HEK293 (cell line): ENCODE measurements around the gene MBOAT2.

ENCODE experiments used
- GFI1B ChIP-seq: fragments of 450-650 bp; formaldehyde crosslinking; IDR thresholded peaks from 2 replicates; pipeline ENCODE4 v1.5.1; 2016; ENCODE audit warnings: missing biosample characterization, missing genetic modification characterization
- KLF16 ChIP-seq: fragments of 450-650 bp; formaldehyde crosslinking; IDR thresholded peaks from 2 replicates; pipeline ENCODE4 v1.5.1; 2017; ENCODE audit warnings: missing biosample characterization, missing genetic modification characterization
- KLF8 ChIP-seq: fragments of 450-650 bp; formaldehyde crosslinking; IDR thresholded peaks from 2 replicates; pipeline ENCODE4 v1.5.1; 2016; ENCODE audit warnings: missing biosample characterization, missing genetic modification characterization
- KLF9 ChIP-seq: fragments of 450-650 bp; formaldehyde crosslinking; IDR thresholded peaks from 2 replicates; pipeline ENCODE4 v1.5.1; 2016; ENCODE audit warnings: missing biosample characterization, missing genetic modification characterization, low read depth
- REPIN1 ChIP-seq: fragments of 450-650 bp; formaldehyde crosslinking; IDR thresholded peaks from 2 replicates; pipeline ENCODE4 v1.5.1; 2017; ENCODE audit warnings: missing biosample characterization, missing genetic modification characterization, low read depth
- ZBTB8A ChIP-seq: fragments of 450-650 bp; formaldehyde crosslinking; IDR thresholded peaks from 2 replicates; pipeline ENCODE4 v1.5.1; 2016; ENCODE audit warnings: missing biosample characterization, missing genetic modification characterization
- ZNF112 ChIP-seq: fragments of 450-650 bp; formaldehyde crosslinking; IDR thresholded peaks from 2 replicates; pipeline ENCODE4 v1.5.0; 2017; ENCODE audit warnings: missing biosample characterization, missing genetic modification characterization
- ZNF114 ChIP-seq: fragments of 450-650 bp; formaldehyde crosslinking; IDR thresholded peaks from 2 replicates; pipeline ENCODE4 v1.5.0; 2017; ENCODE audit warnings: missing biosample characterization, missing genetic modification characterization
- ZNF202 ChIP-seq: fragments of 450-650 bp; formaldehyde crosslinking; IDR thresholded peaks from 2 replicates; pipeline ENCODE4 v1.5.1; 2016; ENCODE audit warnings: missing biosample characterization, missing genetic modification characterization, borderline replicate concordance
- ZNF221 ChIP-seq: fragments of 450-650 bp; formaldehyde crosslinking; IDR thresholded peaks from 2 replicates; pipeline ENCODE4 v1.5.1; 2017; ENCODE audit warnings: missing biosample characterization, missing genetic modification characterization, borderline replicate concordance
- ZNF292 ChIP-seq: fragments of 450-650 bp; formaldehyde crosslinking; IDR thresholded peaks from 2 replicates; pipeline ENCODE4 v1.5.1; 2016; ENCODE audit warnings: low read depth, missing biosample characterization, missing genetic modification characterization, borderline replicate concordance
- ZNF302 ChIP-seq: fragments of 450-650 bp; formaldehyde crosslinking; IDR thresholded peaks from 2 replicates; pipeline ENCODE4 v1.5.1; 2016; ENCODE audit warnings: missing biosample characterization, missing genetic modification characterization, low read depth
- ZNF311 ChIP-seq: fragments of 450-650 bp; formaldehyde crosslinking; IDR thresholded peaks from 2 replicates; pipeline ENCODE4 v1.5.1; 2017; ENCODE audit warnings: missing biosample characterization, missing genetic modification characterization, borderline replicate concordance
- ZNF37A ChIP-seq: fragments of 450-650 bp; IDR thresholded peaks from 2 replicates; pipeline ENCODE4 v1.5.1; 2018; ENCODE audit warnings: missing biosample characterization, missing genetic modification characterization
- ZNF521 ChIP-seq: fragments of 450-650 bp; formaldehyde crosslinking; IDR thresholded peaks from 2 replicates; pipeline ENCODE4 v1.5.1; 2017; ENCODE audit warnings: missing biosample characterization, mild to moderate bottlenecking, missing genetic modification characterization
- ZNF529 ChIP-seq: fragments of 450-650 bp; formaldehyde crosslinking; IDR thresholded peaks from 2 replicates; pipeline ENCODE4 v1.5.1; 2017; ENCODE audit warnings: missing genetic modification characterization, missing biosample characterization; ENCODE audit not compliant: insufficient replicate concordance
- ZNF560 ChIP-seq: fragments of 450-650 bp; formaldehyde crosslinking; IDR thresholded peaks from 2 replicates; pipeline ENCODE4 v1.5.1; 2017; ENCODE audit warnings: missing biosample characterization, missing genetic modification characterization, borderline replicate concordance
- ZNF654 ChIP-seq: fragments of 450-650 bp; formaldehyde crosslinking; IDR thresholded peaks from 2 replicates; pipeline ENCODE4 v1.5.1; 2016; ENCODE audit warnings: low read depth, missing biosample characterization, missing genetic modification characterization
- ZNF792 ChIP-seq: fragments of 450-650 bp; formaldehyde crosslinking; IDR thresholded peaks from 2 replicates; pipeline ENCODE4 v1.5.1; 2016; ENCODE audit warnings: missing biosample characterization, missing genetic modification characterization
- ZNF830 ChIP-seq: fragments of 450-650 bp; IDR thresholded peaks from 2 replicates; pipeline ENCODE4 v1.5.0; 2018; ENCODE audit warnings: missing biosample characterization, missing genetic modification characterization, low read depth, mild to moderate bottlenecking, moderate library complexity
- TF ChIP-seq, protein P1 (sequence below): fragments of 450-650 bp; formaldehyde crosslinking; IDR thresholded peaks from 2 replicates; pipeline ENCODE4 v1.5.1; 2016; ENCODE audit warnings: missing biosample characterization, missing genetic modification characterization
- TF ChIP-seq, protein P2 (sequence below): fragments of 450-650 bp; formaldehyde crosslinking; IDR thresholded peaks from 2 replicates; pipeline ENCODE4 v1.5.1; 2016; ENCODE audit warnings: missing biosample characterization, missing genetic modification characterization
- TF ChIP-seq, protein P3 (sequence below): fragments of 450-650 bp; formaldehyde crosslinking; IDR thresholded peaks from 2 replicates; pipeline ENCODE4 v1.5.1; 2016; ENCODE audit warnings: missing biosample characterization, missing genetic modification characterization, borderline replicate concordance
- TF ChIP-seq, protein P4 (sequence below): IDR thresholded peaks from 2 replicates; pipeline ENCODE4 v1.6.1; 2011; ENCODE audit warnings: mild to moderate bottlenecking, low read depth, low read length, borderline replicate concordance
- TF ChIP-seq, protein P5 (sequence below): fragments of 450-650 bp; formaldehyde crosslinking; IDR thresholded peaks from 2 replicates; pipeline ENCODE4 v1.5.1; 2016; ENCODE audit warnings: missing biosample characterization, missing genetic modification characterization, low read depth

MBOAT2 gene

DNA sequence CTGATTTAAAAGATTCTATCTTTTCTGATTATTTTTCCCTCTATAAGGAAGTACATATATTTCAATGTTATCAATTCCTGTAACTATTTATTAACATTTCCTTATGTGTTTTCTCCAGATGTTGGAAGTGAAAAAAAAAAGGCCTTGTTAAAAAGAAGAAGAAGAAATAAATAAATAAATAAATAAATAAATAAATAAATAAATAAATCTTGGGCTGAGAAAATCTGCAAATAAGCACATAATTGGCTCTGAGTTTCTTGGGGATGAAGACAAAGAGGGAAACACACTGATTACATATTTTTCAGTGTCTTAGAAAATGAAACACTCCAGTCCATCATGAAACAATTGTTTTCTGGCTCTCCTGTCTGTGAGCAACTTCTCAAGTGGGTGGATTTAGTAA is 21.1 kb upstream of the MBOAT2 start (continued):
- TF ChIP-seq ZNF202 (tag by site-specific recombination) = peak; percentile 73; the same call in 1 of the 2 replicates
- no peak for TF ChIP-seq KLF16 (tag by site-specific recombination)
- no peak for TF ChIP-seq ZNF311
- no peak for TF ChIP-seq ZNF112 (tag by site-specific recombination)
- peak; percentile 47; the same call in 1 of the 2 replicates for TF ChIP-seq ZNF292 (tag by site-specific recombination)
- TF ChIP-seq ZBTB8A (tag by site-specific recombination) = peak; percentile 67; the same call in 1 of the 2 replicates
- peak; percentile 66 for TF ChIP-seq ZNF529 (tag by site-specific recombination)
- no peak for TF ChIP-seq GFI1B (tag by site-specific recombination)
- TF ChIP-seq, protein P1, sequence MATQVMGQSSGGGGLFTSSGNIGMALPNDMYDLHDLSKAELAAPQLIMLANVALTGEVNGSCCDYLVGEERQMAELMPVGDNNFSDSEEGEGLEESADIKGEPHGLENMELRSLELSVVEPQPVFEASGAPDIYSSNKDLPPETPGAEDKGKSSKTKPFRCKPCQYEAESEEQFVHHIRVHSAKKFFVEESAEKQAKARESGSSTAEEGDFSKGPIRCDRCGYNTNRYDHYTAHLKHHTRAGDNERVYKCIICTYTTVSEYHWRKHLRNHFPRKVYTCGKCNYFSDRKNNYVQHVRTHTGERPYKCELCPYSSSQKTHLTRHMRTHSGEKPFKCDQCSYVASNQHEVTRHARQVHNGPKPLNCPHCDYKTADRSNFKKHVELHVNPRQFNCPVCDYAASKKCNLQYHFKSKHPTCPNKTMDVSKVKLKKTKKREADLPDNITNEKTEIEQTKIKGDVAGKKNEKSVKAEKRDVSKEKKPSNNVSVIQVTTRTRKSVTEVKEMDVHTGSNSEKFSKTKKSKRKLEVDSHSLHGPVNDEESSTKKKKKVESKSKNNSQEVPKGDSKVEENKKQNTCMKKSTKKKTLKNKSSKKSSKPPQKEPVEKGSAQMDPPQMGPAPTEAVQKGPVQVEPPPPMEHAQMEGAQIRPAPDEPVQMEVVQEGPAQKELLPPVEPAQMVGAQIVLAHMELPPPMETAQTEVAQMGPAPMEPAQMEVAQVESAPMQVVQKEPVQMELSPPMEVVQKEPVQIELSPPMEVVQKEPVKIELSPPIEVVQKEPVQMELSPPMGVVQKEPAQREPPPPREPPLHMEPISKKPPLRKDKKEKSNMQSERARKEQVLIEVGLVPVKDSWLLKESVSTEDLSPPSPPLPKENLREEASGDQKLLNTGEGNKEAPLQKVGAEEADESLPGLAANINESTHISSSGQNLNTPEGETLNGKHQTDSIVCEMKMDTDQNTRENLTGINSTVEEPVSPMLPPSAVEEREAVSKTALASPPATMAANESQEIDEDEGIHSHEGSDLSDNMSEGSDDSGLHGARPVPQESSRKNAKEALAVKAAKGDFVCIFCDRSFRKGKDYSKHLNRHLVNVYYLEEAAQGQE (tag by site-specific recombination) = peak; percentile 77; the same call in 1 of the 2 replicates
- TF ChIP-seq, protein P2, sequence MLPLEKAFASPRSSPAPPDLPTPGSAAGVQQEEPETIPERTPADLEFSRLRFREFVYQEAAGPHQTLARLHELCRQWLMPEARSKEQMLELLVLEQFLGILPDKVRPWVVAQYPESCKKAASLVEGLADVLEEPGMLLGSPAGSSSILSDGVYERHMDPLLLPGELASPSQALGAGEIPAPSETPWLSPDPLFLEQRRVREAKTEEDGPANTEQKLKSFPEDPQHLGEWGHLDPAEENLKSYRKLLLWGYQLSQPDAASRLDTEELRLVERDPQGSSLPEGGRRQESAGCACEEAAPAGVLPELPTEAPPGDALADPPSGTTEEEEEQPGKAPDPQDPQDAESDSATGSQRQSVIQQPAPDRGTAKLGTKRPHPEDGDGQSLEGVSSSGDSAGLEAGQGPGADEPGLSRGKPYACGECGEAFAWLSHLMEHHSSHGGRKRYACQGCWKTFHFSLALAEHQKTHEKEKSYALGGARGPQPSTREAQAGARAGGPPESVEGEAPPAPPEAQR (tag by site-specific recombination) = no peak
- peak; percentile 52; the same call in 1 of the 2 replicates for TF ChIP-seq ZNF560
- no peak for TF ChIP-seq ZNF830 (tag by site-specific recombination)
- peak; percentile 8; the same call in 1 of the 2 replicates for TF ChIP-seq ZNF654
- no peak for TF ChIP-seq ZNF792 (tag by site-specific recombination)
- TF ChIP-seq ZNF221 = no peak
- TF ChIP-seq KLF9 = no peak
- no peak for TF ChIP-seq ZNF114 (tag by site-specific recombination)
- TF ChIP-seq ZNF37A (tag by site-specific recombination) = no peak
- TF ChIP-seq ZNF302 (tag by site-specific recombination) = no peak
- TF ChIP-seq, protein P3, sequence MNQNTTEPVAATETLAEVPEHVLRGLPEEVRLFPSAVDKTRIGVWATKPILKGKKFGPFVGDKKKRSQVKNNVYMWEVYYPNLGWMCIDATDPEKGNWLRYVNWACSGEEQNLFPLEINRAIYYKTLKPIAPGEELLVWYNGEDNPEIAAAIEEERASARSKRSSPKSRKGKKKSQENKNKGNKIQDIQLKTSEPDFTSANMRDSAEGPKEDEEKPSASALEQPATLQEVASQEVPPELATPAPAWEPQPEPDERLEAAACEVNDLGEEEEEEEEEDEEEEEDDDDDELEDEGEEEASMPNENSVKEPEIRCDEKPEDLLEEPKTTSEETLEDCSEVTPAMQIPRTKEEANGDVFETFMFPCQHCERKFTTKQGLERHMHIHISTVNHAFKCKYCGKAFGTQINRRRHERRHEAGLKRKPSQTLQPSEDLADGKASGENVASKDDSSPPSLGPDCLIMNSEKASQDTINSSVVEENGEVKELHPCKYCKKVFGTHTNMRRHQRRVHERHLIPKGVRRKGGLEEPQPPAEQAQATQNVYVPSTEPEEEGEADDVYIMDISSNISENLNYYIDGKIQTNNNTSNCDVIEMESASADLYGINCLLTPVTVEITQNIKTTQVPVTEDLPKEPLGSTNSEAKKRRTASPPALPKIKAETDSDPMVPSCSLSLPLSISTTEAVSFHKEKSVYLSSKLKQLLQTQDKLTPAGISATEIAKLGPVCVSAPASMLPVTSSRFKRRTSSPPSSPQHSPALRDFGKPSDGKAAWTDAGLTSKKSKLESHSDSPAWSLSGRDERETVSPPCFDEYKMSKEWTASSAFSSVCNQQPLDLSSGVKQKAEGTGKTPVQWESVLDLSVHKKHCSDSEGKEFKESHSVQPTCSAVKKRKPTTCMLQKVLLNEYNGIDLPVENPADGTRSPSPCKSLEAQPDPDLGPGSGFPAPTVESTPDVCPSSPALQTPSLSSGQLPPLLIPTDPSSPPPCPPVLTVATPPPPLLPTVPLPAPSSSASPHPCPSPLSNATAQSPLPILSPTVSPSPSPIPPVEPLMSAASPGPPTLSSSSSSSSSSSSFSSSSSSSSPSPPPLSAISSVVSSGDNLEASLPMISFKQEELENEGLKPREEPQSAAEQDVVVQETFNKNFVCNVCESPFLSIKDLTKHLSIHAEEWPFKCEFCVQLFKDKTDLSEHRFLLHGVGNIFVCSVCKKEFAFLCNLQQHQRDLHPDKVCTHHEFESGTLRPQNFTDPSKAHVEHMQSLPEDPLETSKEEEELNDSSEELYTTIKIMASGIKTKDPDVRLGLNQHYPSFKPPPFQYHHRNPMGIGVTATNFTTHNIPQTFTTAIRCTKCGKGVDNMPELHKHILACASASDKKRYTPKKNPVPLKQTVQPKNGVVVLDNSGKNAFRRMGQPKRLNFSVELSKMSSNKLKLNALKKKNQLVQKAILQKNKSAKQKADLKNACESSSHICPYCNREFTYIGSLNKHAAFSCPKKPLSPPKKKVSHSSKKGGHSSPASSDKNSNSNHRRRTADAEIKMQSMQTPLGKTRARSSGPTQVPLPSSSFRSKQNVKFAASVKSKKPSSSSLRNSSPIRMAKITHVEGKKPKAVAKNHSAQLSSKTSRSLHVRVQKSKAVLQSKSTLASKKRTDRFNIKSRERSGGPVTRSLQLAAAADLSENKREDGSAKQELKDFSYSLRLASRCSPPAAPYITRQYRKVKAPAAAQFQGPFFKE (tag by site-specific recombination) = no peak
- no peak for TF ChIP-seq REPIN1 (tag by site-specific recombination)
- TF ChIP-seq, protein P4, sequence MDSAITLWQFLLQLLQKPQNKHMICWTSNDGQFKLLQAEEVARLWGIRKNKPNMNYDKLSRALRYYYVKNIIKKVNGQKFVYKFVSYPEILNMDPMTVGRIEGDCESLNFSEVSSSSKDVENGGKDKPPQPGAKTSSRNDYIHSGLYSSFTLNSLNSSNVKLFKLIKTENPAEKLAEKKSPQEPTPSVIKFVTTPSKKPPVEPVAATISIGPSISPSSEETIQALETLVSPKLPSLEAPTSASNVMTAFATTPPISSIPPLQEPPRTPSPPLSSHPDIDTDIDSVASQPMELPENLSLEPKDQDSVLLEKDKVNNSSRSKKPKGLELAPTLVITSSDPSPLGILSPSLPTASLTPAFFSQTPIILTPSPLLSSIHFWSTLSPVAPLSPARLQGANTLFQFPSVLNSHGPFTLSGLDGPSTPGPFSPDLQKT = no peak
- TF ChIP-seq KLF8 (tag by site-specific recombination) = no peak
- TF ChIP-seq, protein P5, sequence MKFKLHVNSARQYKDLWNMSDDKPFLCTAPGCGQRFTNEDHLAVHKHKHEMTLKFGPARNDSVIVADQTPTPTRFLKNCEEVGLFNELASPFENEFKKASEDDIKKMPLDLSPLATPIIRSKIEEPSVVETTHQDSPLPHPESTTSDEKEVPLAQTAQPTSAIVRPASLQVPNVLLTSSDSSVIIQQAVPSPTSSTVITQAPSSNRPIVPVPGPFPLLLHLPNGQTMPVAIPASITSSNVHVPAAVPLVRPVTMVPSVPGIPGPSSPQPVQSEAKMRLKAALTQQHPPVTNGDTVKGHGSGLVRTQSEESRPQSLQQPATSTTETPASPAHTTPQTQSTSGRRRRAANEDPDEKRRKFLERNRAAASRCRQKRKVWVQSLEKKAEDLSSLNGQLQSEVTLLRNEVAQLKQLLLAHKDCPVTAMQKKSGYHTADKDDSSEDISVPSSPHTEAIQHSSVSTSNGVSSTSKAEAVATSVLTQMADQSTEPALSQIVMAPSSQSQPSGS (tag by site-specific recombination) = no peak
- no peak for TF ChIP-seq ZNF521 (tag by site-specific recombination)
